Stimulated activated CD8-positive, alpha-beta memory T cell treated with anti-CD3 and anti-CD28 coated beads, Interleukin-2, amount 100 ng/mL, for 1 hour (primary cell): ENCODE results near the gene MRRF.
"Not testable (repeated sequence)": the region's sequence is repeated elsewhere in the genome, so short reads cannot be mapped to it uniquely, and the experiment has no call there.

ENCODE experiments used
- DNase-seq, 2 donors: peaks; one replicate each; pipeline ENCODE4 v3.0.0-alpha.2; 2020; ENCODE audit warnings: low read depth in 2 of 2

The MRRF gene

DNA sequence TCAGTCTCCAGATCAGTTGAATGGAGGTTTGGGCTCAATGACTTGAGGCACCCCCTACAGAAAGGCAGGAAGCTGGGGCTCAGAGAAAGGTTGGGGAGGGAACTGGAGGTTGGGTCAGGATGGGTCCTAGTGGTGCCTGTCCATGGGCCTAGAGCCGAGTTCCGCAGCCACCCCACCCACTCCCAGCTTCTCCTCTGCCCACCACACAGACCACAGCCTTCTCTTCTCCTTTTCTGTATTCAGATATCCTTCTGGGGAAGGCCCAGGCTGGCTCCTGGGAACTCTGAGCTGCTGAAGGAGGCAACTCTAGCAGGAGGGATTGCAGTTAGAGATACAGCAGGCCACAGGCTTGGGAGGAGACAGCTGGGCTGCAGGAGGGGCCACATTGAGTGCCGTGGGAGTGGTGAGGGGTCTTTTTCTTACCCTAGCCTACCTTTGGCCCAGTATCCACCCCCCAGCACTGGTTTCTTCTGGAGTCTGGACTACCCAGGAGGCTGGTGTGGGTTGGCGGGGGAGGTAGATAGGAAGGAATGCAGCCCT is 90.7 kb downstream of the MRRF start:
- DNase-seq, result no peak

GRCh38 chr9:122356627-122357026 is 91.9 kb downstream of the MRRF start:
- DNase-seq, result no peak

GRCh38 chr9:122360891-122361290 is 96.2 kb downstream of the MRRF start:
- no peak for DNase-seq

DNA sequence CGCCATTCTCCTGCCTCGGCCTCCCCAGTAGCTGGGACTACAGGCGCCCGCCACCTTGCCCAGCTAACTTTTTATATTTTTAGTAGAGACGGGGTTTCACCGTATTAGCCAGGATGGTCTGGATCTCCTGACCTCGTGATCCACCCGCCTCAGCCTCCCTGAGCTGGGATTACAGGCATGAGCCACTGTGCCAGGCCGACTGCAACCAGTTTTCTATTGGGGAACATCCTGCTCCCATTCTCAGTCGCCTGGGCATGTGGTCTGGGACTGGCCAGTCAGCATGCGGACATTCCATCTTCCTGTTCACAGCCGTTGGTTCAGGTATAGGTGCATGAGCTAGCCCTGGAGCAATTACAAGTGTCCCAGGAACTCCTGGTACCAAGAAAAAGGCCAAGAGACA is 98.4 kb downstream of the MRRF start:
- not testable (repeated sequence) for DNase-seq

GRCh38 chr9:122364117-122364782 is 99.6 kb downstream of the MRRF start:
- no peak for DNase-seq

- DNase-seq, result no peak
Observed at GRCh38 chr9:122364783-122365150, 100.1 kb downstream of the MRRF start.

DNA sequence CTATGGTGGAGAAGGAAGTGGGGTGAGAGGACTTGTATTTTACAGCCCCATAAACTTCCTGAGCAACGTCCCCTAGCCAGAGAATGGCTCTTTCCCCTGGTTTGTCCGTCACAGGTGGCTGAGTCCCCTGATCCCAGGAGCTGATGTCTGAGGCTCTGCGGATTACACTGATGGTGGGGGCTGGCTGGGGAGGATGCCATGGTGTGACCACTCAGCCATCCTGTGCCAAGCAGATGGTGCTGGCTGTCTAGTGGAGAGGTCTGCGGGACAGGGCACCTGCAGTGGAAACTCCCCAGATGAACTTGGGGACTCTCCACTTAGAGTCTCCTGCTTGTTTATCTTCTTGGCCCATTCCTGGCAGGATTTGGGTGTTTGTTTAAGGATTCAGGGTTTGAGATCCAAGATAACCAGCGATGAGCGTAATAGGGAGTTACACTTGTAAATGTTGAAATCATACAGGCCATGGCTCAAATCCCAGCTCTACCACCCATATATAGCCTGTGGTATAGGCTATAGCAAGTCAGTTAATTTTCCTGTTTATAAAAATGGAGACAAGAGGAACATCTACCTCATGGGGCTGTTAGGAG is 101.5 kb downstream of the MRRF start:
- no peak for DNase-seq

- no peak for DNase-seq
Observed at GRCh38 chr9:122367065-122367464, 102.4 kb downstream of the MRRF start.

DNA sequence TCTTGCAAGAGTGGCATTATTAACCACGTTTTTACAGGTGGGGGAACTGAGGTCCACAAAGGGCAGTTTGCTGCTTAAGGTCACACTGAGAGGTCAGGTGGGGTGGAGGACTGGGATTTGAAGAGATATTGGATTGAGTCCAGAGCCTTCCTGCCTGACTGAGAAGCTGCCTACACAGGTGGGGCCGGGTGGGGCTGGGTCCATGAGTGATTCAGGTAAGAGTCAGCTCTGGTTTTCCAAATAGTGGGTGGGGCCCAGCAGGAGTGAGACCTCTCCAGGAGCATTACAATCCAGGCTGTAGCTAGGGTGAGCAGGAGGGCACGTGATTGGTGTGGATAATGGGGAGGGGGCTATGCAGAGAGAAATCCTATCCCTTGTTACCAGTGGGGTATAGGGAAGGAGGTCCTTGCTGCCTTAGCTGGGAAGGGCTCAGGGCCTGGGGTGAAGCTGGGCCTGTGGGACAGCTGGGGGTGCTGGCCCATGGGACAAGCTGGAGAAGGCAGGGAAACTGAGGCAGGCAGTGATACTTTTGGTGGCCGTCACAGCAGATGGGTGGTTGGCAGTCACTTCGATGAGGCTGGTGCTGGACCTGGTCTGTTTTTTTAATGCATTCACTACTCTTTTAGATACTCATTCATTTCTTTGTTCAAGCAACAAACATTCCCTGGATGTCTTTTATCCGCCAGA is 103.2 kb downstream of the MRRF start:
- no peak for DNase-seq

DNA sequence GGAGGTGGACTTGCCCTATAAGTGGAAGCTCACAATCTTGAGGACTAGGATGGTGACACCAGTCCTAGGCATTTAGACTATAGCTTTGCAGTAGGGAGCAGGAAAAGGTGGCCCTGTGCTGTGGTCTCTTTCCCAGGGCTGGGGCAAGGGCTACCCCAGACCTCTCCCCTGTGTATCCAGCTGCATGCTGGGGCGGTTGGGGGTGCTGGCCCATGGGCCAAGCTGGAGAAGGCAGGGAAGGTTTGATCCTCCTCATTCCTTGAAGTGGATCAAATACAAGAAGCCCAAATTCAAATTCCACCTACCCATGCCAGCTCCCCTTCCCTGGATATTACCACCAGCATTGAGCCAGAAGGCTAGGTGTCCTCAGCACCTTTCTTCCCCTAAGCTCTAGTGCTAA is 104.0 kb downstream of the MRRF start:
- DNase-seq, result no peak

GRCh38 chr9:122370303-122370702 is 105.6 kb downstream of the MRRF start:
- no peak for DNase-seq

DNA sequence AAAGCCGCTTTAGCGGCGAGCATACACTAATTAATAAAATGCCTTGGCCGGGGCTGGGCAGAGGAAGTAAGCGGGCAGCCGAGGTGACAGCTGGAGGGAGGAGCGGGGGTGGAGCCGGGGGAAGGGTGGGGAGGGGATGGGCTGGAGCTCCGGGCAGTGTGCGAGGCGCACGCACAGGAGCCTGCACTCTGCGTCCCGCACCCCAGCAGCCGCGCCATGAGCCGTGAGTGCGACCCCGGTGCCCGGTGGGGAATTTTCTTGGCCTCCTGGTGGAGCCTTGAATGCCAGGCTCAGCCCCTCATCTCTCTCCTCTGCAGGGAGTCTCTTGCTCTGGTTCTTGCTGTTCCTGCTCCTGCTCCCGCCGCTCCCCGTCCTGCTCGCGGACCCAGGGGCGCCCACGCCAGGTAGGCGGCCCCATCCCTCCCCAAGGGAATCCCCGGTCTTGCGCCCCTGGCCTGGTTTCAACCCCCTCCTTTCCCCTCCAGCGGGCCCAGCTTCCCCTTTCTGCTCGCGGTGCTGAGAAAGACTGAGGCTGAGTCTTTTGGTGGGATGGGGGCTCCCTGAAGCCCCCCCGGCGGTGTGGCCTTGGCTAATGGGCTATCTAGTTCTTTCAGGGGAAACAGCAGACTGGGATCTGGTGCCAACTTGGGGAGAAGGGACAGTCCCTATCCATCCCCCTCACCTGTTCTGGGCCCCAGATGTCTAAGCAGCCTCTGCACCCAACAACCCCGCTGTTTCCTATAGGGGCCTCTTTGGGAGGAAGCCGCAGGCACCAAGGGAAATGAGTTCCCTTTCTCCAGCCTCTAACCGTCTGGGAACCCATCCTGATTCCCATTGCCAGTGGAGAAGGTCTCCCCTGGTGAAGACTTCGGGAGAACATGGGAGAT is 106.4 kb downstream of the MRRF start, which contains the start of gene PTGS1:
PTGS1 (plus strand) TSS at position 156 of the 887 bp plus-strand sequence; CDS start at position 217, 61 bp downstream.
- DNase-seq, result no peak

DNA sequence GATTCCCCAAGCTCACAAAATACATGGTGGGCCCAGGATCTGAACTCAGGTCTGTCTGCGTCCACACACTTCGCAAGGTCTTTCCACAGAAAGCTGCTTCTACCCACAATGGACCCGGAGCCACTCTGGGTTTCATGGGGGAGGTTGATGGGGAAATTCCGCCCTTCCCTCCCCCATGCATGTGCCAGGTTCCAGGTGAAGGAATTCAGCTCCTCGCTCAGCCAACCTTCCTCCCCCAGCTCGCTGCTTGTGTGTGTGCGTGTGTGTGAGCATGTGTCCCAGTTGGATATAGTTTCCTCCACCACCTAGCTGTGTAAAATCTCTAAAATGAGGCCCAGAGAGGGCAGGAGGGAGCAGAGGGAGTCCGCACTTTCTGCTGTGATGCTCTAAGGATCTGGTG is 107.2 kb downstream of the MRRF start:
- no peak for DNase-seq

- no peak for DNase-seq
Observed at GRCh38 chr9:122372856-122373845, 108.5 kb downstream of the MRRF start.

DNA sequence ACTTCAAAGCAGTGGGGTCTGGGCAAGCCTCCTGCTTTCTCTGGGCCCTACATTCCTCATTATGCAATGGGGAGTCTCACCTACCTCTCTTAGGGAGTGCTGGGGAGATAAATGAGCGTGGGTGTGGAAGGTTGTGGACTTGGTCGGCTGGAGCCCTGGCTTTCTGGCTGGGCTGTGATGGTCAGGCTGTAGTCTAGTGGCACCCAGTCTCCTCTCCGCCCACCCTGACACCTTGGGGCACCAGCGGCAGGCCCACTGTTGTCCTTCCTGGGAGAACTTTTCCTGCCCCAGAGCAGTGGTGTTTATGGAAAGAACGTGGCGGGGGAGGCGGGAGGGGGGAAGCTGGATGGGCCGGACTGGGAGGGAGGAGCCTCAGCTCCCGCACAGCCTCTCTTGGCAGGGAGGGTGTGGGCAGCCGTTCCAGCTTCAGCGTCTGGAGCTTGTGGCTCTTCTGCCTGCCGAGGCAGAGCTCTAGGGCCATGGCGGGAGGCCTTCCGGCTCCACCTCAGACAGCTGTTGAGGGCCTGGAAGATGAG is 110.3 kb downstream of the MRRF start:
- no peak for DNase-seq

DNA sequence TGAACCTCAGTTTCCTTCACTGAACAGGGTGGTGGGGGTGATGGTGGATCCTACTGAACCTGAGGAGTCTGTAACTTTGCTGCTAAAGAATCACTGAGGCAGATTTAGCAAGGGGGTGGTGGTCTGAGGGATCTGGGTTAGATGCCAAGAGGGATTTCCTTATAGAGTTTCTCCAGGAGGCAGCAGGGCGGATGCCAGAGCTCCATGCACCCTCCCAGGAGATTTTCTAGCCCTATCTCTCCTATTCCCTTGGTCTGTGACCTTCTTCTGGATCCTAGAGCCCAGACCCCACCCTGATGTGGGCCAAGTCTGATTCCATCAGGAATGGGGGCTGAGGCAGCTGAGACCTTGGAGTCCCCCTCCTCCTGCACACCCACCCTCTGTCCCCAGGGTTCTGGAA is 112.1 kb downstream of the MRRF start:
- no peak for DNase-seq

DNA sequence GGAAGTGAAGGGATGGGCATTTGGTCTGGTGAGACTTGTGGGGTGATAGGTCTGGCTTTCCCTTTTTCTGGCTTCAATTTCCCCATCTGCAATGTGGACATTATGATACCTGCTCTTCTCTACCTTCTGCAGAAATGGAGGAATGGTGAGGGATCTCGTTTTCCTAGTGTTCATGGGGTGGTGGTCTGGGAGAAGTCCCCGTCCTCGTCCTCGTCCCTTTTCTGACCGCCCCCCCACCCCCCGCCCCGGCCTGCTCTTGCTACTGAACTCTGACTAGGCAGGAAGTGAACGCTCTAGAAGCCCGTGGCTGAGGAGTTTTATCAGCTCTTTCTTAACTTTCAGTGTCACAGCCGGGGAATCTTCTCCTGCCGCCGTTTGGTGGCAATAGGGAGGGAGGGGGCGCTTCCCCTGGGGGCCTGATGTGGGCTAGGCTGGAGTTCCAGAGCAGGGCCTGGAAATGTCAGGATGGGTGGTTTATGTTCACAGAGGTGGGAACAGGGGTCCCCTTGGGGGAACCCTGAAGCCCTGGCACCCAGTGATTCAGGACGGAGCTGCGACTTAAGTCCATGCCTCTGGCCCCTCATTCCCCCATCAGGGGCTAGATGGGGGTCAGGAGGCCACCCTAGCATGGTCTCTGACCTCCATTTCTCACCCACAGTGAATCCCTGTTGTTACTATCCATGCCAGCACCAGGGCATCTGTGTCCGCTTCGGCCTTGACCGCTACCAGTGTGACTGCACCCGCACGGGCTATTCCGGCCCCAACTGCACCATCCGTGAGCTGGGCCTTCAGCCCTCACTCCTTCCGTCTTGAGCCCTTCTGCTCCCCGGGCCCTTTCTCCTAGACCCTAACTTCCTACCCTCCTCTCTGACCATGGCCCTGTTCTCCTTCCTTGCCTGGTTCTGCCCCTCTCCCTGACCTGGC is 112.8 kb downstream of the MRRF start:
- DNase-seq, result no peak

DNA sequence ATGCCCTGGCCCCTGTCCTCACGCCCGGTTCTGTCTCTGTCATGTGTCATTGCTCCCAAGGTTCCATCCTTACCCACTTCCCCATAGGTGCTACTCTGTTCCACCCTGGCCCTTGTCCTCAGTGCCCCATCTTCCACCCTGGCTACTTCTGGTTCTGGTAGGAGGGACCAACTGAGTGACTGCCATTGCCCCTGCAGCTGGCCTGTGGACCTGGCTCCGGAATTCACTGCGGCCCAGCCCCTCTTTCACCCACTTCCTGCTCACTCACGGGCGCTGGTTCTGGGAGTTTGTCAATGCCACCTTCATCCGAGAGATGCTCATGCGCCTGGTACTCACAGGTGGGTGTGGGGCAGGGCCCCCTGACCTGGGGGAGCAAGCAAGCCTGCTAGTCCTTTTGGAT is 113.6 kb downstream of the MRRF start:
- DNase-seq, result no peak

DNA sequence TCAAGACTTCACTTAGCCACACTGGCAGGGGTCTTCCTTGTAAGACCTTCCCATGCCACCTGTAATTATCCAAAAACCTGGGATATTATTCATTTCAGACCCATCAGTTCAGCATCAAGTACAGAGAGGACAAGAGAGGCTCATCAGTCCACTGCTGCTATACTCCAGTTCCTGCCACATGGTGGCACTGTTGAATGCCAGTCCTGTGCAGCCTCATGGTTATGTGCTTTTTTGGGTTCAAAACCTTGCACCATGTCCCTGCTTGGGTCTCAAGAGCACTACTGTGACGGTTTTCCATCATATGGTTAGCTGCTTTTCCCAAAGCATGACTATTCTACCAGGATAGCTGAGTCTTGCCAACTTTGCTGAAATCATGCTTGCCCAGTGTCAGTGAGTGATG is 114.7 kb downstream of the MRRF start:
- DNase-seq, result no peak
